Stimulated activated CD8-positive, alpha-beta memory T cell treated with anti-CD3 and anti-CD28 coated beads, Interleukin-15, amount 100 ng/mL, for 24 hours (primary cell): Measurements from ENCODE around the gene MAN2A2.
"Not testable (repeated sequence)": the region's sequence is repeated elsewhere in the genome, so short reads cannot be mapped to it uniquely, and the experiment has no call there.

Experiments
- DNase-seq: peaks from one replicate; pipeline ENCODE4 v3.0.0-alpha.2; 2020; ENCODE audit warnings: low read depth

Gene MAN2A2

DNA sequence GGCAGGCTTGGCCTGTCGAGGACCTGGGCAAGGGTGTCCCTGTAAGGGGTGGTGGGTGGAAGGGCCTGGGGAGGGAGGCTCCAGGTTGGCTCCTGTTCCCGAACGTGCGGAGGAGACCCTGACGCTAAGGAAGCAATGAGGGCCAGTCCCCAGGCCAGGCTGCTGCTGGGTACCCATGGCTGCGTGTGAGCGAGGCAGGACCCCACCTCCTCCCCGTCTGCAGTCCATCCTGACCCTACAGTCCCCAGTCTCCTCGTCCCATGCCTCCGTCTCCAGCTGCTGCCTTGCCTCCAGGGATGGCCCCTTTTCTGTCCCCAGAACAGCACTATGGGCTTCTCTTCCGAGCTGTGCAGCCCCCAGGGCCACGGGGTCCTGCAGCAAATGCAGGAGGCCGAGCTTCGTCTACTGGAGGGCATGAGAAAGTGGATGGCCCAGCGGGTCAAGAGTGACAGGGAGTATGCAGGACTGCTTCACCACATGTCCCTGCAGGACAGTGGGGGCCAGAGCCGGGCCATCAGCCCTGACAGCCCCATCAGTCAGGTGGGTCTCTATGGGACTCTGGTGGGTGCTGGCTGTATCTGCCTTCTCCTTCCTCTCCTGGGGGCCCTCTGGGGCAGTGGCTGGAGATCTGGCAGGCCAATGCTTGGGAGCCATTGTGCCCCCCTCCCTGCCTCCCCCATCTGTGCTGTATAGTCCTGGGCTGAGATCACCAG lies 18.2 kb upstream of the MAN2A2 start:
- no peak for DNase-seq

DNA sequence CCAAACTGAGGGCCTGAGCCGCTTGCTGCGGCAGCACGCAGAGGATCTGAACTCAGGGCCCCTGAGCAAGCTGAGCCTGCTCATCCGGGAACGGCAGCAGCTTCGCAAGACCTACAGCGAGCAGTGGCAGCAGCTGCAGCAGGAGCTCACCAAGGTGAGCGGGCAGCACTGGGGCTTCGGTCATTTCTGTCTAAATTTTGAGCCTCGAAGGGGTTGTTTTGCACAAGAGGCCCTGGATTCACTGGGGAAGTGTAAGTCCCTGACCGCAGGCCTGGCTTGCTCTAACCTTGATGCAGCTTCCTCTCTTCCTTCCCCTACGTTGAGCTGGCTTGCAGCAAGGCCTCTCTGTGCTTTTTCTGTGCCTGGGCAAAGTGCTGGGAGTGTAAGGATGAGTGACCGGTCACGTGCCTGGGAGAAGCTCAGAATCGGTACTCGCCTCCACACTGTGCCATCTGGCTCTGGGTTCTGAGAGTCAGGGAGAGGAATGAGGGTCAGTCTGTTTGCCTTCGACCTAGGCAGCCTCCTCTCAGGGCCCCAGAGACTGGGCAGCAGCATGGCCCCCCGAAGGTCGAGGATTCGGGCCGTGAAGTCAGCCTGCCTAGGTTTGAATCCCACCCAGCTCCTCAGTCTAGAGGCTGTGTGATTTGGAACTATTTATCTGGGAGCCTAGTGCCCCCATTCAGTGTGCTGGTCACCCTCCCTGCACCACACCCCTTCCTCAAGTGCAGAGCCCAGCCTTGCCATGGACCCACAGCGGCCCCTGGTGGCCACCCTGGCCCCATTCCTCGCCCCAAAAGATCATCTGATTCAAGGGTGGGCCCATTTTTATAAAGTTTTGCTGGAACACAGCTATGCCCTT lies 17.4 kb upstream of the MAN2A2 start:
- peak; percentile 74 for DNase-seq

DNA sequence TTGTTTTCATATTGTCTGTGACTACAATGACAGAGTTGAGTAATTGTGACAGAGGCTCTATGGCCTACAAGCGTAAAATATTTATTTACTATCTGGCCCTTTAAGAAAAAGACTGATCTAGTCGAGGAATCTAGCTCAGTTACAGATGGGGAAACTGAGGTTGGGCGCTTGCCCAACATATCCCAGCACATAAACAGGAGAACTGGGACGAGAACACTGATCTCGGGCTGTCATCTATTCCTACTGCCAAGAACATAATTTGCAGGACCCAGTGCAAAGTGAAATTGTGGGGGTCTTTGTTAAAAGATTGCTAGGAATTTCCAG lies 16.8 kb upstream of the MAN2A2 start:
- no peak for DNase-seq

- DNase-seq = no peak
These were observed 16.0 kb upstream of the MAN2A2 start for GRCh38 chr15:90887037-90887481.

- DNase-seq = no peak
These were observed 13.8 kb upstream of the MAN2A2 start for GRCh38 chr15:90889313-90889730.

DNA sequence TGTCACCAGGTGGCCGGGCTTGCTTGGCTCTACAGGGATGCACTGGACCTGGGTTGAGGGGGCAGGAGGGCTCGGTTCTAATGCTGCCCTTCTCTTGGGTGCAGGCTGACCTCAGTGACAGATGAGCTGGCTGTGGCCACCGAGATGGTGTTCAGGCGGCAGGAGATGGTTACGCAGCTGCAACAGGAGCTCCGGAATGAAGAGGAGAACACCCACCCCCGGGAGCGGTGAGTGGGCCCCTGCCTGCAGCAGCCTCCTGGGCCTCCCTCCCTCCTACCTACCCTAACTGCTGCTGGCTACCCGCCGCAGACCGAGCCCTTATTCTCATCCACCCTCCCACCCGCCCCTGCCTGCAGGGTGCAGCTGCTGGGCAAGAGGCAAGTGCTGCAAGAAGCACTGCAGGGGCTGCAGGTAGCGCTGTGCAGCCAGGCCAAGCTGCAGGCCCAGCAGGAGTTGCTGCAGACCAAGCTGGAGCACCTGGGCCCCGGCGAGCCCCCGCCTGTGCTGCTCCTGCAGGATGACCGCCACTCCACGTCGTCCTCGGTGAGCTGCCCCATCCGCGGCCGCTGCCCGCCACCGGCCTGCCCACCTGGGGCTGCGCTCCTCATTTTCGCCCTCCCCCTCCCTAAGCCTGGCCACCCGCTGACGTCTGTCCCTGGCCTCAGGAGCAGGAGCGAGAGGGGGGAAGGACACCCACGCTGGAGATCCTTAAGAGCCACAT lies 13.2 kb upstream of the MAN2A2 start:
- DNase-seq = no peak

GRCh38 chr15:90890839-90891238 lies 12.3 kb upstream of the MAN2A2 start:
- DNase-seq = no peak

DNA sequence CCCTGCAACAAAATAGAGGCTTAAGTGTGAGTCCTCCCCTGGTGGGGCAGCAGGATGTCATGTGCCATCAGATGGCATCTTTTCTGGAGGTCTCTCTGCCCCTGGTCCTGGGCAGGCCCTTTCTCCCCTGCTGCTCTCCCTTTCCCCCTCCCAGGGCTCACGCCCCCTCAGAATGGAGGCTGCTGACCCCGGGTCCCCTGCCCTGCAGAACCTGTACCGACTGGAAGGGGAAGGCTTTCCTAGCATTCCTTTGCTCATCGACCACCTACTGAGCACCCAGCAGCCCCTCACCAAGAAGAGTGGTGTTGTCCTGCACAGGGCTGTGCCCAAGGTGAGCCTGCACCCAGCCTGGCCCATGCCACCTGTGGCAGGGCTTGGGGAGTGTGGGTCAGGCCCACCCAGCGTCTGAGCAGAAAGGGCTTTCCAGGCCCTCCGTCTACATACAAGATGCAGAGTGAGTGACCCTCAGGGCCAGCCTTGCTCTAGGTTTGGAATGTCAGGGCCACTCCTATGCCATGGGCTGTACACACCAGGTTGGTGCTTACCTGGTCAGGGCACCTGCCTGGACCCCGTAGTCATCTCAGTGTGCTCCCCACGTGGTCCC lies 11.7 kb upstream of the MAN2A2 start:
- DNase-seq = no peak

DNA sequence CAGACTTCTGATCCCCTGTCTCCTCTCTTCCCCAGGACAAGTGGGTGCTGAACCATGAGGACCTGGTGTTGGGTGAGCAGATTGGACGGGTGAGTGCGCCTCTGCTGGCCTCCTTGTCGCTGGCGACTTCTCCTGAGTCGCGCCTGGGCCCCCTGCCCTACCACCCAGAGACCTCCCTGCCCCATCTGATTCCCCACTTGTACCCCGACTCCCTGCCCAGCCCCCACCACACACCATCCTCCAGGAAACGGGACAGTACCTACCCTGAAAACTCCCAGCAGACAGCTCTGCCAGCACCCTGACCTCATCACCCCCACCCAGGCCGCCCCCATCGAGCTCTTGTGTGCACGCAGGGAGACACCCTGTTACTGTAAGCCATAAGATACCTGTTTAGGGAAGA lies 11.1 kb upstream of the MAN2A2 start:
- DNase-seq = no peak

- DNase-seq = no peak
These were observed 10.5 kb upstream of the MAN2A2 start for GRCh38 chr15:90892498-90893174.

DNA sequence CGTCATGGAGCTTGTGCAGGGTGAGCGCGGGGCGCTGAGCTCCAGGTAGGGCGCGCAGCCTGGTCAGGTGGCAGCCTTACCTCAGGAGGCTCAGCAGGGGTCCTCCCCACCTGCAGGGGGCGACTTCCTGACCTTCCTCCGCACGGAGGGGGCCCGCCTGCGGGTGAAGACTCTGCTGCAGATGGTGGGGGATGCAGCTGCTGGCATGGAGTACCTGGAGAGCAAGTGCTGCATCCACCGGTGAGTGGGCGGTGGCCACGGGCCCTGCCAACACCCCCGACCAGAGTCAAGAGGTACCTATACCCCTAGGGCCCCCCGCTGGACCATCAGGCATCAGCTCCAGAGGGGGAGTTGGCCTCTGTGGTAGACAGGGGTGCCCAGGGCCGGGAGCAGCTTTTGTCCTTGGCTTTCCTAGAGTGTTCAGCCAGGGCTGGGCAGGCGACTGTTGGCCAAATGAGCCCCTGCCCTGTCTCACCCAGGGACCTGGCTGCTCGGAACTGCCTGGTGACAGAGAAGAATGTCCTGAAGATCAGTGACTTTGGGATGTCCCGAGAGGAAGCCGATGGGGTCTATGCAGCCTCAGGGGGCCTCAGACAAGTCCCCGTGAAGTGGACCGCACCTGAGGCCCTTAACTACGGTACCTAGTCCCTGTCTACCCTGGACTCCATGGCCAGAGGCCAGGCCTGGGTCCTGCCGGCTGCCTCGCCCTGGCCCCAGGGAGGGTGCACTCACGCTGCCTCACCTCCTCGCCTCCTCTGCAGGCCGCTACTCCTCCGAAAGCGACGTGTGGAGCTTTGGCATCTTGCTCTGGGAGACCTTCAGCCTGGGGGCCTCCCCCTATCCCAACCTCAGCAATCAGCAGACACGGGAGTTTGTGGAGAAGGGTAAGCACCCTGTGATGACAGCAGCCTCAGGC lies 9.7 kb upstream of the MAN2A2 start:
- DNase-seq = no peak

DNA sequence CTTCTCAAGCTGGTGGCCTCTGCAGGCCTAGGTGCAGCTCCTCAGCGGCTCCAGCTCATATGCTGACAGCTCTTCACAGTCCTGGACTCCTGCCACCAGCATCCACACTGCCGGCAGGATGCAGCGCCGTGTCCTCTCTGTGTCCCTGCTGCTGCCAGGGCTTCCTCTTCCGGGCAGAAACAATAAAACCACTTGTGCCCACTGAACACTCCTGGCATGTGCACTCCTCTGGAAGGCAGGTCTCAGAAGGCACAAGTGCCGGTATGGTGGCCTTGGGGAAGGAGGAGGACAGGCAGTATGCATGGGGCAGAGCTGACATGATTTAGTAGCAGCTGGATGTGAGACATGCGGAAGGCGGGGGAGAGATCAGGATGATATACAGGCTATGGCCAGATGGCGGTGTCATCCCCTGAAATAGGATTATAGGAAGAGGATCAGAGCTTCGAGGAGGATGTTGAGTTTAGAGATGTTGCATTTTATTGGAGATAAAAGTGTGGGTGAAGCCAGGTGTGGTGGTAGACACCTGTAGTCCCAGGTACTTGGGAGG lies 7.5 kb upstream of the MAN2A2 start:
- DNase-seq = no peak

- not testable (repeated sequence) for DNase-seq
These were observed 5.9 kb upstream of the MAN2A2 start for GRCh38 chr15:90897131-90897655.

DNA sequence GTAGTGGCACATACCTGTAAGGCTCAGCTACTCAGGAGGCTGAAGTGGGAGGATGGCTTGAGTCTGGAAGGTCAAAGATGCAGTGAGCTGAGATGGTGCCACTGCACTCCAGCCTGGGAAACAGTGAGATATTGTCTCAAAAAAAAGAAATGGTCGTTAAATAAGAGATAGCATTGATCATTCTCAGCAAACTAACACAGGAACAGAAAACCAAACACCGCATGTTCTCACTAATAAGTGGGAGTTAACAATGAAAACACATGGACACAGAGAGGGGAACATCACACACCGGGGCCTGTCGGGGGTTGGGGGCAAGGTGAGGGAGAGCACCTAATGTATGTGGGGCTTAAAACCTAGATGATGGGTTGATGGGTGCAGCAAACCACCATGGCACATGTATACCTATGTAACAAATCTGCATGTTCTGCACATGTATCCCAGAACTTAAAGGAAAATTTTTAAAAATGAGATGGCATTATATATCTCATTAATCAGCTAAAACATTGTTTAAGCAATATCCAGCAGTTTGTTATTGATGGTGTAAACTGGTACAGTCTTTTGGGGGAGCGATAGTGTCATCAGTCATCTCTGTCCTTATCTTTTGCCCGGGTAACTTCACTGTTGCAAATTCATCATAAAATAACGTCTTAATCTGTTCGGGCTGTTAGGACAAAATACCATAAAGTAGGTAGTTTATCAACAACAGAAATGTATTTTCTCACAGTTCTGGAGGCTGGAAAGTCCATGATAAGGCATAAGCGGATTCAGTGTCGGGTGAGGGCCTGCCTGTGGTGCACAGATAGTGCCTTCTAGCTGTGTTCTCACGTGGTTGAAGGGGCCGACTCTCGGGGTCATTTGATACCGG lies 1.7 kb upstream of the MAN2A2 start:
- no peak for DNase-seq

DNA sequence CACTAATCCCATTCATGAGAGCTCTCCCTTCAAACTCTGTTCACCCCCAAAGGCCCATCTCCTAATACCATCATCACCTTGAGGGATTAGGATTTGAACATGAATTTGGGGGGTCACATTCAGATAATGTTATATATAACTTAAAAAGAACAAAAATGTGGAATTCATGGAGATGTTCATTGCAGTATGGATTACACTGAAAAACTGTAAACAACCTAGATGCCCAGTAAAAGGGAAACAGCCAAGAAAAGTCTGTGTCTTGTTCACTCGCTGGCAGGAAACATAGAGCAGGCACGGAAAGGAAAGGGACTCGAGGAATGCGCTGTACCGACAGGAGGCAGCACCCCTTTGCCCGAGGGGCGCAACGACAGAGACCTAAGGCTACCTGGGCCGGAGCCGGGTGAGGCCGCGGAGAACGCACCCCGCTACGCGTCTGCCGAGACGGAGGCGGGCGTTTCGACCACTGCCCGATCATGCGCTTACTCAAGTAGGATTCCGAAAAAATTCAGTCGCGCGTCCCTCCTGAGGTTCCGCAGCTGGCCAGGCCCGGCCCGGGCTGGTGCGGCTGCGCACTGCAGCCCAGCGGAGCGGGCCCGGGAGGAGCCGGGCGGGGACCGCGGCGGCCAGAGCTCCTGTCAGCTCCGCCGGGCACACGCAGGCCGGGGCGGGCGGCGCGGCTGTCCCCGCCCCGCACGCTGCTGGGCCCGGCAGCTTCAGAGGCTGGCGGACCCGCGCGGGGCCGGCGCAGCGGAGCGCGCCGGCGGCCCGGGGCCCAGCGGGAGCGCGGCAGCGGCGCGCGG lies 862 bp upstream of the MAN2A2 start:
- DNase-seq = peak; percentile 45

GRCh38 chr15:90903733-90904536 lies 833 bp downstream of the MAN2A2 start:
- no peak for DNase-seq

- DNase-seq = no peak
These were observed 1.6 kb downstream of the MAN2A2 start for GRCh38 chr15:90904746-90905145.
